ENCODE measurements around the gene ZNF24. TPM values are rescaled to one million over a fixed set of nuclear protein-coding genes. Genes with fewer than 3 reads are reported as not detected.

Gene ZNF24
- total RNA-seq, 1 experiment from 2014 or later = 57.9 TPM

DNA sequence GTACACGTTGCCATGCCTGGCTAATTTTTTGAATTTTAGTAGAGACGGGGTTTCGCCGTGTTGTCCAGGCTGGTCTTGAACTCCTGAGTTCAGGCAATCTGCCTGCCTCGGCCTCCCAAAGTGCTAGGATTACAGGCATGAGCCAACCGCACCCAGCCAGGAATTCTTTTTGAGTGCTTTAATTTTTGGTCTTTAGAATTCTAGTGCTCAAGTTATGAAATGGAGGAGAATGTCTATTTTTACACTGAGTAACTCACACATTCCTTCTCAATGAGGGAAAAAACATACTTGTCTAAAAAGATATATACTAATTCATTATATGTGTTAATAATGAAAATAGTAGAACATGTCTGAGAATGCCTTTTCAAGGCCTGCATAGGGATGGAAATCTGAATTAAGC, 24.4 kb upstream of the ZNF24 start:
- Histone ChIP-seq H2BK20ac (ENCODE audit: low read depth, low read length, poor library complexity, severe bottlenecking) (no peak overlapping the region), H2BK12ac (ENCODE audit: insufficient read length, low read depth, low read length) (no peak overlapping the region), H3K4me1 (ENCODE audit: insufficient read depth, low read length) (no peaks in the 10 kb centered on the region), H3K79me2 (ENCODE audit: insufficient read depth, low read length) (no peaks in the 10 kb centered on the region), H2BK5ac (ENCODE audit: insufficient read length, low read length) (no peak overlapping the region), H3K14ac (ENCODE audit: insufficient read depth, low read length) (no peak overlapping the region), H3K18ac (ENCODE audit: insufficient read length, low read depth, low read length) (no peak overlapping the region), H3T11ph (ENCODE audit: low read length) (no peak overlapping the region), H3K4ac (ENCODE audit: low read depth, low read length) (no peak overlapping the region), H4K8ac (replicated peaks; ENCODE audit: insufficient read length, low read depth, low read length) (no peak overlapping the region), H4K5ac (ENCODE audit: insufficient read length, low read depth, low read length) (no peak overlapping the region), H3K56ac (ENCODE audit: insufficient read length, low read depth, low read length) (no peak overlapping the region), H3K4me2 (ENCODE audit: insufficient read depth, insufficient read length, low read length) (no peak overlapping the region), H4K20me1 (ENCODE audit: control insufficient read depth, insufficient read depth, insufficient read length) (no peaks in the 10 kb centered on the region), H3K27ac (ENCODE audit: insufficient read length, low read depth, low read length) (no peak overlapping the region), H4K91ac (ENCODE audit: insufficient read length, low read depth, low read length) (no peak overlapping the region), H2AK5ac (ENCODE audit: insufficient read length, low read length) (no peak overlapping the region), H3K23me2 (ENCODE audit: insufficient read length, low read depth, low read length, poor library complexity, severe bottlenecking) (no peaks in the 10 kb centered on the region), H3K9me3 (ENCODE audit: control insufficient read depth, low read depth, low read length) (no peaks in the 10 kb centered on the region), H2BK120ac (ENCODE audit: low read depth, low read length, poor library complexity, severe bottlenecking) (no peak overlapping the region), H3K9ac (ENCODE audit: extremely low read depth, insufficient read length, low read length) (no peak overlapping the region), H3K23ac (ENCODE audit: insufficient read length, low read depth, low read length) (no peak overlapping the region), H3K27me3 (ENCODE audit: insufficient read depth, low read length) (no peaks in the 10 kb centered on the region), H2BK15ac (ENCODE audit: low read depth, low read length) (no peak overlapping the region), H3K79me1 (ENCODE audit: insufficient read depth, low read depth, low read length, poor library complexity, severe bottlenecking) (no peaks in the 10 kb centered on the region), H2AFZ (ENCODE audit: low read length) (no peak overlapping the region)
- no peak overlapping the region for H3K4me3 Mint-ChIP-seq
- DNase-seq = no peak
- H3K4me1 Mint-ChIP-seq = no peaks in the 10 kb centered on the region
- no peaks in the 10 kb centered on the region for H3K9me3 Mint-ChIP-seq
- WGBS (ENCODE audit: extremely low coverage, insufficient read length, low lambda C conversion rate) = no CpG with 5 or more reads among the region's 6 CpGs
- H3K36me3 Mint-ChIP-seq (ENCODE audit: insufficient read depth in 1 of 3, low read depth in 3 of 3) = no peaks in the 10 kb centered on the region
- H3K27me3 Mint-ChIP-seq (ENCODE audit: low read depth) = no peaks in the 10 kb centered on the region
- TF ChIP-seq, protein P1, sequence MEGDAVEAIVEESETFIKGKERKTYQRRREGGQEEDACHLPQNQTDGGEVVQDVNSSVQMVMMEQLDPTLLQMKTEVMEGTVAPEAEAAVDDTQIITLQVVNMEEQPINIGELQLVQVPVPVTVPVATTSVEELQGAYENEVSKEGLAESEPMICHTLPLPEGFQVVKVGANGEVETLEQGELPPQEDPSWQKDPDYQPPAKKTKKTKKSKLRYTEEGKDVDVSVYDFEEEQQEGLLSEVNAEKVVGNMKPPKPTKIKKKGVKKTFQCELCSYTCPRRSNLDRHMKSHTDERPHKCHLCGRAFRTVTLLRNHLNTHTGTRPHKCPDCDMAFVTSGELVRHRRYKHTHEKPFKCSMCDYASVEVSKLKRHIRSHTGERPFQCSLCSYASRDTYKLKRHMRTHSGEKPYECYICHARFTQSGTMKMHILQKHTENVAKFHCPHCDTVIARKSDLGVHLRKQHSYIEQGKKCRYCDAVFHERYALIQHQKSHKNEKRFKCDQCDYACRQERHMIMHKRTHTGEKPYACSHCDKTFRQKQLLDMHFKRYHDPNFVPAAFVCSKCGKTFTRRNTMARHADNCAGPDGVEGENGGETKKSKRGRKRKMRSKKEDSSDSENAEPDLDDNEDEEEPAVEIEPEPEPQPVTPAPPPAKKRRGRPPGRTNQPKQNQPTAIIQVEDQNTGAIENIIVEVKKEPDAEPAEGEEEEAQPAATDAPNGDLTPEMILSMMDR (conservative IDR thresholded peaks at IDR 0.05) = no peak
- H3K27ac Mint-ChIP-seq = no peak overlapping the region
